H1 (cell line): ENCODE measurements around the gene AP1M1.

ENCODE experiments used
- POLR2A ChIP-seq, 2 experiments: IDR thresholded peaks; 1 replicate in 1 of 2; 2 replicates in 1 of 2; pipeline ENCODE4 v1.6.1; 2011; ENCODE audit warnings: low read depth in 2 of 2, low read length in 2 of 2, mild to moderate bottlenecking in 2 of 2; ENCODE audit errors: control extremely low read depth in 1 of 2
- TF ChIP-seq, protein P1 (sequence below): IDR thresholded peaks from 2 replicates; pipeline ENCODE4 v1.6.1; 2012; ENCODE audit warnings: inconsistent platforms

- no peak for TF ChIP-seq POLR2A (IDR thresholded peaks at IDR 0.05; ENCODE audit: control extremely low read depth in 1 of 2, low read depth in 2 of 2, low read length in 2 of 2)
- TF ChIP-seq, protein P1, sequence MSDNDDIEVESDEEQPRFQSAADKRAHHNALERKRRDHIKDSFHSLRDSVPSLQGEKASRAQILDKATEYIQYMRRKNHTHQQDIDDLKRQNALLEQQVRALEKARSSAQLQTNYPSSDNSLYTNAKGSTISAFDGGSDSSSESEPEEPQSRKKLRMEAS = no peak
These were observed 7.7 kb downstream of the AP1M1 start for GRCh38 chr19:16205205-16206045.
